ENCODE measurements around the gene DLG4.

The DLG4 gene

DNA sequence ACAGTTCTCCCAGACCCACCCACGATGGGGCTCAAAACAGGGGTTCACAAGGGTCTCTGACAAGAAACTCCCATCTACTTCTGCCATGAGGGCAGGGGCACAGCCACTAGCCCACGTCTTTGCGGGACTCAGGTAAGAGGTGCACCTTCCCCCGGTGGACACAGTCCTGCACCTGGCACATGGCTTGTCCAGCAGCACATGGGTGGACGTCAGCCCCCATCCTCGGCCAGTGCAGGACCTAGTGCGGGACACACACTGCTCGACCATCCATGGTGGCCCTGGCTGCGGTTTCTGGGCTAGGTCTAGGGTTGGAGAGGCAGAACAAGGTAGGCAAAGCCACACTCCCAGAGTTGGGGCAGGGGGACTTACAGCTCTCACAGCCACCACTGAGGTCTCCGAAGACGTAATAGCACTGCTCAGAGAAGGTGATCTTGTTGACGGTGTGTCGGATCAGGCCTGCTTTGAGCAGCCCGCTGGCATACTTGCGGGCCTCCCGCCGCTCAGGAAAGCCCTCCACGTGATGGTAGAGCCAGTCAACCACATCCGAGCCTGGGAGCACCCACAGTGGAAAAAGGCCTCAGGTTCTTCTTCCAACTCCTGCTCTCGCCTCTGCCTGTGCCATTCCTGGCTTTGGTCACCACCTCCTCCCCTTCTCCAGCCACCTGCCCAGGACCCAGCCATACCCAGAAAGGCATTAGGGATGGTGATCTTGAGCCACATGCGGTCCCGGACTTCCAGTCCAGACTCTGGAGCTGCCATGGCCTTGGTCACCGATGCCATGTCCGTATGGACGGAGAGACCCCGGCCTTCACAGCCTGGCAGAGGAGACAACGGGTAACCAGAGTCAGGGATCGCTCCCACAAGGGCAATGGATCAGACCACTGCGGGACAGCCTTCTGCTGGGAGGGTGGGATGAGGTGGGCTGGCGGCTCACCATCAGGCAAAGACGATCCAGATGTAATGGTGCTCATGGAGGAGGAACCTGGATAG, 7.4 kb upstream of the DLG4 start:
- DNase-seq: no peak

DNA sequence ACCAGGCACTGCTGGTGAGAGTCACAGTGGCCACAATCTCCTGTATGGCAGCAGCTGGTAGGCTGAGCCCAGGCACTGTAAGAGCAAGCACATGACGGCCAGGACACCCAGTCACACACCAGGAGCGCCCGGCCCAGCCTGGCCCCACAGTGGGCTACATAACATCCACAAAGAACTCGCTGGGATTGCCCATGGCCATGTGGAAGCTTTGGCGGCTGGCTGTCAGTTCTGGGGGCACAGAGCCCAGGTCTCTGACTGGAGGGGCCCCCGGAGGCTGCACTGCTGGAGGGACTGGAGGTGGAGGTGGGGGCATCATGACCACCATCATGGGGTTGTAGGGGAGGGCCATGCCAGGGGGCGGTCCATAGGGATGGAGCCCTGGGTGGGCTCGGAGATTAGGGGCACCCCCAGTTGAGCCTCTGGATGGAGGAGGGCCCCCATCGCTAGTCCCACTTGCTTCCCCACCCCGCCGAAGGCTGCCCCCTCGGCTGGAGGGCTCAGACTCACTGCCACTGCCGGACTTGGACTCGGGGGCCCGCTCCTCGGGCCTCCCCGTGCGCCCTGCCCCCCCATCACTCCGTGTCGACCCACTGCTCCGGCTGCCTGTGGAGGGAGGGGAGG, 6.2 kb upstream of the DLG4 start:
- DNase-seq: no peak

DNA sequence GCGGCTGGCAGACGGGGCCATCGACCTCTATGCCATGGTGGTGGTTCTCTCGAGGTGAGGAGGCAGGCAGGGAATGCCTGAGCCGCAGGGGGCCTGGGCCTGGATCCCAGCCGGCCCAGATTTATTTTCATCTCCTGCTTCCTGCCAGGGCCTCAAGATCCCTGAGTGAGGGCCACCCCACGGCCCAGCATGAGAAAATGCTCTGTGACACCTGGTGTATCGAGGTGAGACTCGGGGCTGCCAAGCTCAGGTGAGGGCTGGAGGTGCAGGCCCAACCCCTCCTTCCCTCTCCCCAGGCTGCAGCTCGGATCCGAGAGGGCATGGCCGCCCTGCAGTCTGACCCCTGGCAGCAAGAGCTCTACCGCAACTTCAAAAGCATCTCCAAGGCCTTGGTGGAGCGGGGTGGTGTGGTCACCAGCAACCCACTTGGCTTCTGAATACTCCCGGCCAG, 5.0 kb upstream of the DLG4 start:
- DNase-seq: no peak

DNA sequence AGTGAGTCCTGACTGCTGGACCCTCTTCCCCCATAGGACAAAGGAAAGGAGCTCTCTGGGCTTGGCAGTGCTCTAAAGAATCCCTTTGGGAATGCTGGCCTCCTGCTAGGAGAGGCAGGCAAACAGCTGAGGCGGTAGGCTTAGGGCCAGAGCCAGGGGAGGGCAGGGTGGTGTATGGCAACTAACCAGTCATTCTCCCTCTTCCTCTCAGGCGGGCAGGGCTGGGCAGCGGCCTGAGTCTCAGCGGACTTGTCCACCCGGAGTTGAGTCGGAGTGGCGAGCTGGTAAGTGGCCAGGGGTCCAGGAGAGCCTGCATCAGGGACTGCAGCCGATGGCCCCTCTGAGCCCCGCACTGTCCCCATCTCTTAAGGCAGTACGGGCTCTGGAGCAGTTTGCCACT, 4.5 kb upstream of the DLG4 start:
- DNase-seq: no peak

DNA sequence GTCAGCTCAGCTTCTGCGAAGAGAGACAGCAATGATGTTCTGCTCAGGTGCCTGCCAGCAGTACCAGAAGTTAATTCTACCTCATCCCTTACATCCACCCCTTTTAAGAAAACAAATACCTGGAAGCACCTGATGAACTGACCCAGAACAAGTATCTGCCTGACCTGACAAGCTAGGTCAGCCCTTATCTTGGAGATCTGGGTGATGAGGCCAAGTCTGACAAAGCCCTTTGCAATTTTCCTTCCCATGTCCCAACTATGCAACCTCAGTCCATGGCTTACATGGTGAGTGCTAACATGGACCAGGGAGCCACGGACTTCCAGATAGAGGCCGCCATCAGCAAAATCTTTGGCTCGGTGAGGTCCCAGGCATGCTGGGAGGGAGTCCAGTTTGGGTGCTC, 3.7 kb upstream of the DLG4 start:
- DNase-seq: no peak

DNA sequence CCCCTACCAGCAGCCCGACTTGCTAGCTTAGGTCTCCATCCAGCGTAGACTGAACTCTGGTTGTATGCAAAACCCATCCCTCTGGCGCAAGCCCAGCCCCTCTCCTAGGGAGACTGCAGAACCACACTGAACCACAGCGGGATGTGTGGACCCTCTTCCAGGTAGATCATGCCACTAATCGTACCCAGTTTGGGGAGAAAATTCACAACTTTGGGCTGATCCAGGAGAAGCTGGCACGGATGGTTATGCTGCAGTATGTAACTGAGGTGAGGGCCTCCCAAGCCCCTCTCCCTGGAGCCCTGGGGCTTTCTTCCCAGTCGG, 3.3 kb upstream of the DLG4 start:
- no peak for DNase-seq

DNA sequence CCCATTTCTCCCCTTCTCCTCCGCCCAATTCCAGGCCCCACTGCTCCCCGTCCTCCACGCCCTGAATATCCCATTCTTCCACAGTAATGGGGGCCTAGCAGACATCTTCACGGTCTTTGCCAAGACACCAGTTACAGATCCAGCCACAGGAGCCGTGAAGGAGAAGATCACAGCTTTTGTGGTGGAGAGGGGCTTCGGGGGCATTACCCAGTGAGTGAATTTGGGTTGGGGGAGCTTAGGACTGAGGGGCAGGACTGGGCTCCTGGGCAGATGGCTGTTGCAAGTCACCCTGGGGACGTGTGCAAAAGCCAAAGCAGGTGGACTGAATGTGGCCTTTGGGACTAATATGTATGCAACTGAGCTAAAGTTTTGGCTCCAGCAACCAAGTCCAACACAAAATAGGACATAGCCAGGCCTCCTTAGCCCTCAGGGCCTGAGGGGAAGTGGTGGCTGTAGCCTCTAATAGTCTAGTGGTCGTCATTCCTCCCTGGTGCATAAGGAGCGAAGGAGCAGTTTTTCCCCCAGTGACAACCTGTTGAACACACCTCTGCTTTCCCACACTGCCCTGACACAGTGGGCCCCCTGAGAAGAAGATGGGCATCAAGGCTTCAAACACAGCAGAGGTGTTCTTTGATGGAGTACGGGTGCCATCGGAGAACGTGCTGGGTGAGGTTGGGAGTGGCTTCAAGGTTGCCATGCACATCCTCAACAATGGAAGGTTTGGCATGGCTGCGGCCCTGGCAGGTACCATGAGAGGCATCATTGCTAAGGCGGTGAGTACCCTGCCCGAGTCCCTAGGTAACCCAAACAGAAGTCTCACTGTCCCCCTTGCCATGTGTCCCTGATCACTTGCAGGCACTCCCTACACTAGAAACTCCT, 2.7 kb upstream of the DLG4 start:
- no peak for DNase-seq

DNA sequence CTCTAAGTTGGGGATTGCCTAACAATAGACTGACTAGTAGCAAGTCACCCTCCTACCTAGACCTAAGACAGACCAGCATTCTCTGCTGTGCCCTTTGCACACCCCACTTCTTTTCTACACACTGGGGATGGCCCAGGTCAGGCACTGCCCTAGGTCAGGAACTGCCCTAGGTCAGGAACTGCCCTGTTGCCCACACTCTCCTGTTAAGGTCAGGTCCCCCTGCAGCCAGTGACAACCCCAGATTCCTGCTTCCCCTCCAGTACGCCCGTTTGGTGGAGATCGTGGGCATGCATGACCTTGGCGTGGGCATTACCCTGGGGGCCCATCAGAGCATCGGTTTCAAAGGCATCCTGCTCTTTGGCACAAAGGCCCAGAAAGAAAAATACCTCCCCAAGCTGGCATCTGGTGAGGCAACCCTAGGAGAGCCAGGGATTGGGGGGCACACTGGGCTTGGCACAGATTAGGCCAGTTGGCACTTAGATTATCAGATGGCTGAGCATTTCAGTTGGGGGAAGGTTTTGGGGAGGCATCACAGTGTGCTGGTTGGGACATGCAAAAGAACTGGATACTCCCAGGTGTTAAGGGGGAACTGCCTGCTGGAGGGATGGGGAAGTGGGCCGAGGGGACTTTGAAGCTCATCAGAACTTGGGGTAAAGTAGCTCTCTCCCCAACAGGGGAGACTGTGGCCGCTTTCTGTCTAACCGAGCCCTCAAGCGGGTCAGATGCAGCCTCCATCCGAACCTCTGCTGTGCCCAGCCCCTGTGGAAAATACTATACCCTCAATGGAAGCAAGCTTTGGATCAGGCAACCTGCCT, 1.8 kb upstream of the DLG4 start:
- no peak for DNase-seq

DNA sequence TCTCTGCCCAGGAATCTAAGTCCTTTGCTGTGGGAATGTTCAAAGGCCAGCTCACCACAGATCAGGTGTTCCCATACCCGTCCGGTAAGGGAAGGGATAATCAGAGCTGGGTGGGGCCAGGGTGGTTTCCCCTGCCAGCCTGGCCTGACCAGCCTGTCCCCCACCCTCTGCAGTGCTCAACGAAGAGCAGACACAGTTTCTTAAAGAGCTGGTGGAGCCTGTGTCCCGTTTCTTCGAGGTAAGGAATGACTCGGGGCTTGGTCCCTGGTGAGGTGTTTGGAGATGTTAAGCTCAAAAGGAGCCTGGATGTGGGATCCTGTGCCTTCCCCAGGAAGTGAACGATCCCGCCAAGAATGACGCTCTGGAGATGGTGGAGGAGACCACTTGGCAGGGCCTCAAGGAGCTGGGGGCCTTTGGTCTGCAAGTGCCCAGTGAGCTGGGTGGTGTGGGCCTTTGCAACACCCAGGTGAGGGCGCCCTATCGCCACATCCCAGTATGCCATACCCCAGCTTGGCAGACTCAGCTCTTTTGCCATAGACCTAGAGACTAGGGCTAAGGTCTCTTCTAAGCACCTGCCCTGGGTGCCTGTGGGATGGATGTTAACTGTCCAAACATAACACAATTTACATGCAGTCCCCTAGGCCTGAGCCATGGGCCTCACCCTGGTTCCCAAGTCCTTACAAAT, 1.1 kb upstream of the DLG4 start:
- no peak for DNase-seq

DNA sequence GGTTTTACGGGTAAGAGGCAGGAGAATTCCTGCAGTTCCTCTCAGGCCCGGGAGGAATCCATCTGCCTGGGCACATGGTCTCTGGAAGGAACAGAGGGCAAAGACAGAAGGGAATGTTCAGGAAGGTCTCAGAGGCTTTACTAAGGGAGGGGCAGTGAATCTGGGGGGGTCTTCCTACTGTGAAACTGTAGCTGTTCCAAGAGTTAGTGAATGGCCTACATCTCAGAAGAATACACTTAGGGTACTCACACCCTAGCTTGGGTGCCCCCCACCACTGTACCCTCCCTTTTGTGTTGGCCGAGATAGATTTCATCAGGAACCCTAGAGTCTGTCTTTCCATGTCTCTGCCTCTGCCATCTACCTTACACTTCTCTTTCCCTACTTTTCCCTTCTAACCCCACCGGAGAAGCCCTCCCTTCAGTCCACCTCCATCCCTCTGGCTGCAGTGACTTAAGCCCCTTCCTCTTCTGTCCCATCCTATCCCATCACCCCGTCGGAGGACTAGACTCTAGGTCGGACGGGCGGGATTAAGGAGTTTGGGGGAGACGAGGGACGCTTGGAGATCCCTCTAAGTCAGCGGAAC, 316 bp downstream of the DLG4 start:
- DNase-seq: no peak

DNA sequence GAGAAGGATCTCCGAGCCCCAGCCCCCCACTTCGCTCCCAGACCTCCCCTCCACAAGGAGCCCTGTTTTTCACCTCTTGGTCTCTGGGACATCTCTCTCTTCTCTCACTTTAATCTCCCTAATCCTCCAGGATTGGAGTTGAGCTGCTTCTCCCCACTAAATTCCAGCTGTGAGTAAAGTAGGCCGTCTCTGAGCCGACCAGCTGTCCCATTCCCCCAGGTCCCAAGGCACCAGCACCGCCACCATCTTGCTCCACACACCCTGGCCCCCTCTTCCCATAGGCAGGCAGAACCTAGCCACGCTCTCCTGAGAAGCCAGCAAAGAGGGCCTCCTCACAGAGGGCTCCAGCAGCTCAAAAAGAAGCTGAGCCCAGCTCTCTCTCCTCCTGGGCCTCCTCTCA, 878 bp downstream of the DLG4 start:
- no peak for DNase-seq

DNA sequence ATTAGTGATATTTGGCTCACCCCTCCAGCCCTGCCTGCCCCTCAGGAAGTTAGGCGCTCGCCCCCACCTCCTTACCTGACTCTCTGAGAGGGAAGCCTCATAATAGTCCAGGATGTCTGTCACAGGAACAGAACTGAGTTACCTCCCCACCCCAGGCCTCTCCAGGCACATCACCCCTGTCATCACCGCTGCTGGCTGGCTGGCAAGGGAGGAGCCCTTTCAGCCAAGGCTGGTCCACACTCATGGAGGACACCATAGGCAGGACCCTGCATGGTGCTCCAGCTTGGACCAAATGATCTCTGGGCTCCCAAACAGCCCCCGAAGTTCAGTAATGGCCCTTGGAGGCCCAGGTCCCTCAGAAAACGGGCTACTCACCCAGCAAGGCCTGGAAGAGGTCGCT, 1.5 kb downstream of the DLG4 start:
- DNase-seq: no peak

DNA sequence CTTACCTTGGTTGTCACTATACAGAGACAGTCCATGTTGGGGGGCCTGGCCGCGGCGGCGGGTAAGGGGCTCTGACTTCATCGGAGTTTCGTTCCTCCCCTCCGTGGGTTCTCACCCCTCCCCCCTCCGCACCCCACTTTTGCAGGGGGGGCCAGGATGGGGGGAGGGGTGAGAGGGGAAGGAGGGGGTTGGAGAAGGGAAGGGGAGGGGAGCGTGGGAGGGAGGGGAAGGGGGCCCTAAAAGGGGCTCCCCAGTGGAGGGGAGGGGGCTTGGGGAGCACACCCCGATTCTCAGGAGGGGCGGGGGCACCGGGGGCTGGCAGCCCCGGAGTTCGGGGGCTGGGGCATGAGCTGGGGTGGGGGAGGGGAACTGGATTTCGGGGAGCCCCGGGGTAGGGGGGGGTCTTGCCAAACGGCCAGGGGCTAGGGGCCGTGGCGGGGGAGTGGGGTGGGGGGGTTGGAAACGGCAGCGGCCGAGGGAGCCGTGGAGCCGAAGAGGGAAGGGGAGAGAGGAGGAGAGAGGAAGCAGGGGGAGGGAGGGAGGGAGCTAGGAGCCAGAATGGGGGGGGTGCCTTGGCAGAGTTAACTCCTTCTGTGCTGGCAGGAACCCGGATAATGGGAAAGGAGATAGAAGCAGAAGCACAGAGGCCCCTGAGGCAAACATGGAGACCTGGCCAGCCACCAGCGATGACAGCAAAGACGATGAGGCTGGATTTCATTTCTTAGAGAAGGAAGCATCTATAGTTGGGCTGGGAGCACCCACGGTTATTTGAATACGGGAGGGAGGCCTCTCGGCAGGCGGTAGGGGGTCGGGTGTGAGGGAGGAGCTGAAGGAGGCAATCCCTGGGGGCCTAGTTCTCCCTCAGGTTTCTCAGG, 2.3 kb downstream of the DLG4 start:
- peak; percentile 42 for DNase-seq

DNA sequence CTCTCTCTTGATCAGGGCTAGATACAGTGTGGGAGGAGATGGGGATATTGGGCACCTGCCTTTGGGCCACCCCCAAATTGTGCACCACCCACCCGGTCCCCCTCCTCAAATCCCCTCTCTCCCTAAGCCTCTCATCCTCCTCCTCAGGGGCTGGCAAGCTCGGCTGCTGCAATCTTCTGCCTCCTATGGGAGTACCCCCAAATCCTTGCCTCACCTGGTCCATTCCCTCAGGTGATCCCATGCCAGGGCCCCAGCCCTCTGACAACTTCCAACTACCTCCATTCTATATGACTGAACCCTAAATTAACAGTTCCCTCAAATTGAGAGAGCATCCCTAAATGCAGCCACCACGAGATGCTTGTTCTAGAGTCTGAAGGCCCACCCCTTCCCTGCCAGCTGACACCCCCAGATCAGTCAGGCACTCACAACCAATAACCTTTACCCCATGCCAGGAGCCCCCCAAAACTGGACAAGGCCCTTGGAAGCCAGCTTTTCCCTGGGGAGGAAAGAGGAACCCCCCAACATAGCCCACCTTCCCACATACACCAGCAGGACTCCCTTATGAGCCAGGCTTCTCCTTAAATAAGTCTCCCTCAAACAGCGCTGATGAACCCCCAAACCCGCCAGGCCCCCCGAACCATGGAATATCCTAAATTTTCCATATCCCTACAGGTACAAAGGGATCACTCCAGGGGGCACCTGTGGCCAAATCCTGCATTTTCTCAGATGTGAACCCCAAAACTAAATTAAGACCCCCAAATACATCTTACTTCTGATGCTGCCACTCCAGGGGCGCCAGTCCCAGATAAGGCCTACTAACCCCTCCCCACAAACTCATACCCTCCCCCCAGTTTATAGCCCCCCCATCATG, 3.2 kb downstream of the DLG4 start:
- no peak for DNase-seq

DNA sequence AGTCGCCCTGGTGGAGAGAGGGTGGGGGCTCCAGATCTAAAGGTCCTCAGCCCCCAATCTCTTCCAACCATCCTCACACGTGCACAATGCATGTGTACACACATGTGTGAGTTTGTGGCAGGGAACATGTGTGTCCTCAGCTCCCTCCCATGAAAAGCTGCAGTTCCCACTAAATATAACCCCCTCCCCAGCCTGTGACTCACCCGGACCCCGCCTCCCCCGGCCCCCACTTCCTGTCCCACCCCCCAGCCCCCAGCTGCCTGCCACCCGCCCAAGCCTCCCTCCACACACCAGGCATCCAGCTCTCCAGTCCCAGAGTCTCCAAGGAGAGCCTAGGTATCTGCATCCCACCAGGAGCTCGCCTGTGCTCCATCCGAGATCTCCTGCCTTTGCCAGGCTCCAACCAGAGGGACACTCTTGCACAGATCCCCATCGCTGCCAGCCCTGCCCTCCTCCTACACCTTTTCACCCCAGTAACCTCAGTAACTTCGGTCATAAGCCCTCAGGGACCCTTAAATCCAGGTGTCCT, 3.9 kb downstream of the DLG4 start:
- no peak for DNase-seq

DNA sequence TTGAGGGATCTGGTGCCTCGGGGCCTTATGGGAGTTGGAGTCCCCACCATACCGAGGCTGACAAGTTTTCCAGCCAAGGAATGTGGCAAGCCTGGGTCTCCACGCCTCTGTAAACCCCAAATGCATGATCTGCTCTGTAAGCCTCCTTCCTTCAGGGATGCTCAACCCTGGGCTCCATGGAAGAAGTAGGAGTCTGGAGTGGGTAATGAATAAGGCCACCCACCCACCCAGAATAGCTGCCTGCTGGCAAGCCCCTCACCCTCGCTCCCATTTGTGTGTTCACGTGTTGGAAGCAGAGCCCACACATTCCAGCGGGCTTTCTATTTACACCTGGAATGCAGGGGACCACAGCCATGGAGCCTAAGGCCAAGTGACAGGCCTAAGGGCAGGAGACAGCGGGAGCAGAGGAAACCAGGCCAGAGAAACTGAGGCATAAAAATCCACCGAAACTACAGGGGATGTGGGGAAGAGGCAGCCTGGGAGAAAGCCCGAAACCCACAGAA, 4.4 kb downstream of the DLG4 start:
- no peak for DNase-seq

DNA sequence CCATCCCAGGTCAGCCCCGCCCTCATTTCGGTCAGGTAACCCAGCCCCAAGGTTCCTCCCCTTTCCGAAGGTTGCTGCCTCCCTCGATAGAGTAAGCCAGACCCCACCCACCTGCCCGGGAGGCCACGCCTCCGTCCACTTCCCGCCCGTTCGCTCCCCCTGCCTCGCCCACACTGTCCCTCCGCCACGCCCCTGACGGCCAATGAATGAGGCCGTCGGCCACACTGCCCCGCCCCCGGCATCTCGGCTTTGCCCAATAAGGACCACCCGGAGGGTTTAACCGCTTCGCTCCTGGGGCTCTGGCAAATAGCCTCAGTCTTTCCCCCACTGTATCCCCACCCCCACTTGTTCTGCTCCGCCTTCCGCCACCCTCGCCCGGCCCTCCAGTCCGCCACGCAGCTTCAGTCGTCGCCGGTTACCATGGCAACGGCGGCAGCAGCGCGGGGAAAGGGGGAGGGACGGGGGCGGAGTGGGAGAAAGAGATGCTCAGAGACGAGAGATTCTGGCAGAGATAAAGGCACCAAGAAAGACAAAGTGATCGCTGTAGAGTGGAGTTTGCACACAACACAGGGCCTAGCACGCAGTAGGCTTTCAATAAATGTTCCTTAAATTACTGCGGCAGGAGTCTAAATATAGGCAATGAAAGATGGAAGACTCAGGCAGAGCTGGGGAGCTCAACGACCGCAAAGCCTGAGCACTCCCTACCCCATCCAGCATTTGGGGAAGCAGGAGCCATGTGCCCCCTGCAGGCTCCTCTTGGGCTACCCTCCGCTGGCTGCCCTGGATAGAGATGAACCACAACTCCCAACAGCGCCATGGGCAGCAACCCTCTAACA, 5.1 kb downstream of the DLG4 start:
- peak; percentile 95 for DNase-seq

DNA sequence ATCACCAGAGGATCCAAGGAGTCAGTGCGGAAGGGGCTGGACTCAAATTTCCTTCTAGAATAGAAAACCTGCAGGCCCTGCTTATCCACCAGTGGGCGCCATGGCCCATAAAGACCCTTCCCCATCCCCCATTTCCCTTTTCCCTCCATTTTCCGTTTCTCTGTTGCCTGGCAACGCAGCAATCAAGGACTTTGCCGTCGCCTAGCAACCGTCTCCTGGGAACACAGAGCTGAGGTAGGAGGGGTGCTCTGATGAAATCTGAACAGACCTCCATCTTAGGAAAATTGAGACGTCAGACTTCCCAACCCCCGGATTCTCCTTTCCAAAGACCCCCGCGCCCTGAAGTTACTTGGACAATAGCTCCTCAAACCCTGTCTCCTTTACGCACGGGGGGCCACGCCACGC, 5.7 kb downstream of the DLG4 start:
- DNase-seq: peak; percentile 89

All from COR-L47 (cell line).